PC-9 (cell line): ENCODE results near the gene NDST3.

Experiments used
- EZH2 ChIP-seq: fragments of 200-600 bp; sonication (generic); IDR thresholded peaks from 2 replicates; pipeline ENCODE4 v1.8.0; 2017; ENCODE audit warnings: antibody characterized with exemption, low read depth
- TF ChIP-seq, protein P1 (sequence below): fragments of 200-600 bp; sonication (generic); conservative IDR thresholded peaks from 2 replicates; pipeline ENCODE4 v1.6.1; 2017; ENCODE audit warnings: mixed run types, antibody characterized with exemption, mild to moderate bottlenecking, moderate library complexity

DNA sequence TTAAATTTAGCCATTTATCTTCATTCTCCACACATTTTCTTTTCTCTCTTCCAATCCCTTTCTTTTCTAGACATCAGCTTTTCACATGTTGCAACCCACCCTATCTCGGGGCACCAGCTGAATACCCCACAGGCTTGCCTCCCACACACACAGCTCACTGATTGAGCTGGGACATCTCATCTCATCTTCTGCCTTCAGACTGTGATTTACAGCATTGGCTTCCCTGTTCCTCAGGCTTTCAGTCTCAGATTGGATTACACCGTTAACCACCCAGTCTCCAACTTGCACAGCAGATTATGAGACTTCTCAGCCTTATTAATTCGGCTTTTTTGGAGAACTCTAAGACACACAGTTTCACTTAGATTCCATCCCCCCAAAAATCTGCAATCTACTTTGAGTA, 224.8 kb downstream of the NDST3 start:
- TF ChIP-seq, protein P1, sequence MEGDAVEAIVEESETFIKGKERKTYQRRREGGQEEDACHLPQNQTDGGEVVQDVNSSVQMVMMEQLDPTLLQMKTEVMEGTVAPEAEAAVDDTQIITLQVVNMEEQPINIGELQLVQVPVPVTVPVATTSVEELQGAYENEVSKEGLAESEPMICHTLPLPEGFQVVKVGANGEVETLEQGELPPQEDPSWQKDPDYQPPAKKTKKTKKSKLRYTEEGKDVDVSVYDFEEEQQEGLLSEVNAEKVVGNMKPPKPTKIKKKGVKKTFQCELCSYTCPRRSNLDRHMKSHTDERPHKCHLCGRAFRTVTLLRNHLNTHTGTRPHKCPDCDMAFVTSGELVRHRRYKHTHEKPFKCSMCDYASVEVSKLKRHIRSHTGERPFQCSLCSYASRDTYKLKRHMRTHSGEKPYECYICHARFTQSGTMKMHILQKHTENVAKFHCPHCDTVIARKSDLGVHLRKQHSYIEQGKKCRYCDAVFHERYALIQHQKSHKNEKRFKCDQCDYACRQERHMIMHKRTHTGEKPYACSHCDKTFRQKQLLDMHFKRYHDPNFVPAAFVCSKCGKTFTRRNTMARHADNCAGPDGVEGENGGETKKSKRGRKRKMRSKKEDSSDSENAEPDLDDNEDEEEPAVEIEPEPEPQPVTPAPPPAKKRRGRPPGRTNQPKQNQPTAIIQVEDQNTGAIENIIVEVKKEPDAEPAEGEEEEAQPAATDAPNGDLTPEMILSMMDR = no peak
- TF ChIP-seq EZH2 = no peak
